Forelimb muscle (tissue), 1 donor: ENCODE data around the gene ZNF346. TPM values are rescaled to one million over a fixed set of nuclear protein-coding genes. Genes with fewer than 3 reads are reported as not detected.

ENCODE experiments used
- DNase-seq: peaks from one replicate; pipeline ENCODE4 v3.0.0-alpha.2; 2013; ENCODE audit warnings: low read depth
- polyA plus RNA-seq: library from polyadenylated mRNA; unstranded; fragments of 120-200 nt; gene quantifications from one replicate; pipeline ENCODE4 v1.2.1, GENCODE V29; 2013; ENCODE audit not compliant: insufficient read length

ZNF346 gene
- polyA plus RNA-seq, 1 donor, result 15.9 TPM

- DNase-seq, result no peak
Observed at GRCh38 chr5:177067503-177067902, 45.0 kb downstream of the ZNF346 start.

GRCh38 chr5:177070536-177071191 lies 48.2 kb downstream of the ZNF346 start:
- DNase-seq, result no peak

GRCh38 chr5:177071666-177072385 lies 49.3 kb downstream of the ZNF346 start:
- peak; percentile 80 for DNase-seq

GRCh38 chr5:177077335-177077734 lies 54.8 kb downstream of the ZNF346 start:
- DNase-seq, result no peak

- DNase-seq, result no peak
Observed at GRCh38 chr5:177079606-177080005, 57.1 kb downstream of the ZNF346 start.

- DNase-seq, result no peak
Observed at GRCh38 chr5:177080265-177080664, 57.8 kb downstream of the ZNF346 start.

GRCh38 chr5:177081859-177082258 lies 59.4 kb downstream of the ZNF346 start:
- DNase-seq, result no peak

- no peak for DNase-seq
Observed at GRCh38 chr5:177083357-177083756, 60.9 kb downstream of the ZNF346 start.

- DNase-seq, result no peak
Observed at GRCh38 chr5:177084175-177084574, 61.7 kb downstream of the ZNF346 start.

GRCh38 chr5:177085985-177086653 lies 63.6 kb downstream of the ZNF346 start:
- no peak for DNase-seq

GRCh38 chr5:177086654-177087397 lies 64.3 kb downstream of the ZNF346 start, which contains the start of gene FGFR4:
Gene FGFR4, plus strand, starts transcription at chr5:177086915. Its CDS starts 2,688 bp downstream, at chr5:177089603.
- no peak for DNase-seq

- no peak for DNase-seq
Observed at GRCh38 chr5:177087398-177088005, 65.0 kb downstream of the ZNF346 start.

- DNase-seq, result no peak
Observed at GRCh38 chr5:177089127-177089526, 66.6 kb downstream of the ZNF346 start.

- DNase-seq, result no peak
Observed at GRCh38 chr5:177089825-177090641, 67.5 kb downstream of the ZNF346 start.

GRCh38 chr5:177090813-177091212 lies 68.3 kb downstream of the ZNF346 start:
- no peak for DNase-seq

- DNase-seq, result no peak
Observed at GRCh38 chr5:177091232-177091631, 68.7 kb downstream of the ZNF346 start.

- no peak for DNase-seq
Observed at GRCh38 chr5:177092178-177093081, 69.9 kb downstream of the ZNF346 start.

- no peak for DNase-seq
Observed at GRCh38 chr5:177093082-177093712, 70.7 kb downstream of the ZNF346 start.

GRCh38 chr5:177093803-177094202 lies 71.3 kb downstream of the ZNF346 start:
- DNase-seq, result no peak
